Stimulated activated CD4-positive, alpha-beta T cell treated with anti-CD3 and anti-CD28 coated beads, Interleukin-2, amount 100 ng/mL, for 4 hours (primary cell): Measurements from ENCODE around the gene MAML3.

Experiments
- DNase-seq: peaks from one replicate; pipeline ENCODE4 v3.0.0-alpha.2; 2020; ENCODE audit warnings: low read depth

Gene MAML3

GRCh38 chr4:139921429-139922184 lies 232.4 kb downstream of the MAML3 start:
- no peak for DNase-seq

GRCh38 chr4:139920486-139921002 lies 233.4 kb downstream of the MAML3 start:
- DNase-seq: no peak

GRCh38 chr4:139919521-139919920 lies 234.5 kb downstream of the MAML3 start:
- no peak for DNase-seq

- no peak for DNase-seq
Observed at GRCh38 chr4:139919004-139919403, 235.0 kb downstream of the MAML3 start.

- no peak for DNase-seq
Observed at GRCh38 chr4:139918591-139918990, 235.4 kb downstream of the MAML3 start.

GRCh38 chr4:139917896-139918295 lies 236.1 kb downstream of the MAML3 start:
- DNase-seq: no peak

GRCh38 chr4:139916041-139916440 lies 237.9 kb downstream of the MAML3 start:
- no peak for DNase-seq

GRCh38 chr4:139915037-139915436 lies 238.9 kb downstream of the MAML3 start:
- no peak for DNase-seq

- DNase-seq: no peak
Observed at GRCh38 chr4:139913995-139914598, 239.9 kb downstream of the MAML3 start.

- no peak for DNase-seq
Observed at GRCh38 chr4:139913398-139913990, 240.5 kb downstream of the MAML3 start.

GRCh38 chr4:139912445-139912844 lies 241.5 kb downstream of the MAML3 start:
- DNase-seq: no peak

GRCh38 chr4:139910106-139910505 lies 243.9 kb downstream of the MAML3 start:
- DNase-seq: no peak

- DNase-seq: no peak
Observed at GRCh38 chr4:139908636-139909437, 245.1 kb downstream of the MAML3 start.

GRCh38 chr4:139907001-139907809 lies 246.8 kb downstream of the MAML3 start:
- DNase-seq: no peak

- no peak for DNase-seq
Observed at GRCh38 chr4:139905489-139905888, 248.5 kb downstream of the MAML3 start.

GRCh38 chr4:139904406-139904805 lies 249.6 kb downstream of the MAML3 start:
- no peak for DNase-seq

- DNase-seq: no peak
Observed at GRCh38 chr4:139903845-139904244, 250.1 kb downstream of the MAML3 start.

- no peak for DNase-seq
Observed at GRCh38 chr4:139902321-139903320, 251.4 kb downstream of the MAML3 start.

- no peak for DNase-seq
Observed at GRCh38 chr4:139901531-139902320, 252.3 kb downstream of the MAML3 start.
